Measurements from ENCODE around the gene CFAP221.

DNA sequence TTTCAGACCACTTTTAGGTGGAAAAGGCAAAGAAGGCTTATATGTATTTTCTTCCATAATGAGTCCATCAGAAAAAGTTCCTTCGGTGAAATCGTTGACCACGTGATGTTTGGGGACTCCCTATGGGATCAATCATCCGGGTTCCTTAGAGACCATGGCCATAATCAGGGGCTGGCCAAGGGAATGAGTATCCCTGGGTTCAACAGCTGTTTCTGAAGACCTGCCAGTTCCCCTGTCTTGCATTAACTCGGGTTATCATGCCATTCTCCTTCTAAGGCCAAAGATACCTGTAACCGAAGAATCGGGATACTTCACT lies 116.1 kb downstream of the CFAP221 start:
- TF ChIP-seq EZH2phosphoT487 (IDR thresholded peaks at IDR 0.05; ENCODE audit: low read length), result no peak
- TF ChIP-seq, protein P1, sequence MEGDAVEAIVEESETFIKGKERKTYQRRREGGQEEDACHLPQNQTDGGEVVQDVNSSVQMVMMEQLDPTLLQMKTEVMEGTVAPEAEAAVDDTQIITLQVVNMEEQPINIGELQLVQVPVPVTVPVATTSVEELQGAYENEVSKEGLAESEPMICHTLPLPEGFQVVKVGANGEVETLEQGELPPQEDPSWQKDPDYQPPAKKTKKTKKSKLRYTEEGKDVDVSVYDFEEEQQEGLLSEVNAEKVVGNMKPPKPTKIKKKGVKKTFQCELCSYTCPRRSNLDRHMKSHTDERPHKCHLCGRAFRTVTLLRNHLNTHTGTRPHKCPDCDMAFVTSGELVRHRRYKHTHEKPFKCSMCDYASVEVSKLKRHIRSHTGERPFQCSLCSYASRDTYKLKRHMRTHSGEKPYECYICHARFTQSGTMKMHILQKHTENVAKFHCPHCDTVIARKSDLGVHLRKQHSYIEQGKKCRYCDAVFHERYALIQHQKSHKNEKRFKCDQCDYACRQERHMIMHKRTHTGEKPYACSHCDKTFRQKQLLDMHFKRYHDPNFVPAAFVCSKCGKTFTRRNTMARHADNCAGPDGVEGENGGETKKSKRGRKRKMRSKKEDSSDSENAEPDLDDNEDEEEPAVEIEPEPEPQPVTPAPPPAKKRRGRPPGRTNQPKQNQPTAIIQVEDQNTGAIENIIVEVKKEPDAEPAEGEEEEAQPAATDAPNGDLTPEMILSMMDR (IDR thresholded peaks at IDR 0.05; ENCODE audit: low read length), result no peak
